GM12878 (cell line): ENCODE data around the gene KITLG. TPM values are rescaled to one million over a fixed set of nuclear protein-coding genes. Genes with fewer than 3 reads are reported as not detected.

ENCODE experiments used
- ATAC-seq: fragments of 200-7000 bp; cut with Tn5 transposase; 3 replicates; pipeline ENCODE4 v1.9.1; 2020; ENCODE audit warnings: mild to moderate bottlenecking, moderate library complexity
- BruUV-seq: library from RNA; stranded (reverse); fragments of 400-500 nt; replicated peaks from 2 replicates; lab custom pipeline; 2021; lab: Mats Ljungman, UMichigan
- CTCF ChIA-PET: fragments of 300-600 bp; sonication (Branson Sonifier 250); formaldehyde crosslinking; extraction: SDS; loops from one replicate; lab custom pipeline; 2021; ENCODE audit warnings: inconsistent platforms; lab: Yijun Ruan, JAX
- POLR2A ChIA-PET: fragments of 350-600 bp; formaldehyde crosslinking; extraction: SDS; loops from one replicate; lab custom pipeline; 2021; ENCODE audit warnings: inconsistent platforms; lab: Charles Lee
- RAD21 ChIA-PET: fragments of 300-600 bp; sonication (Branson Sonifier 250); formaldehyde crosslinking; loops from one replicate; lab custom pipeline; 2023; ENCODE audit warnings: antibody characterized with exemption; ENCODE audit not compliant: unreplicated experiment; lab: Charles Lee
- SMC1A ChIA-PET: fragments of 300-600 bp; sonication (Branson Sonifier 250); formaldehyde crosslinking; loops from one replicate; lab custom pipeline; 2023; ENCODE audit not compliant: unreplicated experiment, uncharacterized antibody; lab: Charles Lee
- DNase-seq: peaks from one replicate; pipeline ENCODE4 v3.0.0-alpha.2; 2011; ENCODE audit warnings: low read depth, low spot score
- FAIRE-seq: peaks from 3 replicates; lab custom pipeline; 2011; peaks lifted over from hg19 to GRCh38; lab: Jason Lieb, UNC
- H2AFZ ChIP-seq: 2 replicates; pipeline ENCODE4 v1.6.0; 2011; ENCODE audit warnings: low read depth, low read length, control low read depth; ENCODE audit not compliant: control insufficient read depth
- H3K27ac ChIP-seq: 2 replicates; pipeline ENCODE4 v1.5.1; 2011; ENCODE audit warnings: control low read depth; ENCODE audit not compliant: control insufficient read depth, insufficient read depth
- H3K27me3 ChIP-seq, 2 experiments: replicated peaks in 1 of 2; 2 replicates each; pipeline versions ENCODE4 v1.6.0 to v1.6.1; 2011; ENCODE audit warnings: low read length in 1 of 2; ENCODE audit not compliant: control insufficient read depth in 2 of 2, insufficient read depth in 2 of 2
- H3K36me3 ChIP-seq, 2 experiments: 2 replicates each; pipeline ENCODE4 v1.5.1; 2011; ENCODE audit warnings: low read length in 1 of 2; ENCODE audit not compliant: control insufficient read depth in 2 of 2, insufficient read depth in 2 of 2
- H3K4me1 ChIP-seq: 2 replicates; pipeline ENCODE4 v1.6.1; 2011; ENCODE audit warnings: mild to moderate bottlenecking, low read length, moderate library complexity, mixed read lengths; ENCODE audit not compliant: control insufficient read depth, insufficient read depth
- H3K4me2 ChIP-seq: 2 replicates; pipeline ENCODE4 v1.6.0; 2011; ENCODE audit warnings: control low read depth; ENCODE audit not compliant: control insufficient read depth, insufficient read depth
- H3K4me3 ChIP-seq: fragments of 200-600 bp; sonication (generic); 2 replicates; pipeline ENCODE4 v1.5.1; 2016
- H3K79me2 ChIP-seq: 2 replicates; pipeline ENCODE4 v1.6.0; 2011; ENCODE audit warnings: low read length; ENCODE audit not compliant: control insufficient read depth, insufficient read depth
- H3K9ac ChIP-seq: 2 replicates; pipeline ENCODE4 v1.8.0; 2011; ENCODE audit warnings: low read length, control low read depth, mixed read lengths; ENCODE audit not compliant: control insufficient read depth, insufficient read depth
- H3K9me3 ChIP-seq: replicated peaks from 3 replicates; pipeline ENCODE4 v1.5.1; 2011; ENCODE audit warnings: mild to moderate bottlenecking, low read length; ENCODE audit not compliant: control insufficient read depth, insufficient read depth
- H4K20me1 ChIP-seq: 2 replicates; pipeline ENCODE4 v1.6.0; 2011; ENCODE audit not compliant: control insufficient read depth, insufficient read depth
- BRCA1 ChIP-seq: IDR thresholded peaks from 2 replicates; pipeline ENCODE4 v1.6.1; 2011; ENCODE audit warnings: low read depth, low read length, improper control_type of control experiment
- CHD1 ChIP-seq: IDR thresholded peaks from 2 replicates; pipeline ENCODE4 v1.6.1; 2012; ENCODE audit warnings: low read depth, low read length, improper control_type of control experiment
- E4F1 ChIP-seq: fragments of 450-650 bp; IDR thresholded peaks from 2 replicates; pipeline ENCODE4 v1.6.1; 2018; ENCODE audit warnings: borderline replicate concordance, mild to moderate bottlenecking; ENCODE audit not compliant: partially characterized antibody
- HDGF ChIP-seq: fragments of 450-650 bp; IDR thresholded peaks from 2 replicates; pipeline ENCODE4 v1.6.1; 2016; ENCODE audit warnings: antibody characterized with exemption
- KLF5 ChIP-seq: fragments of 450-650 bp; IDR thresholded peaks from 2 replicates; pipeline ENCODE4 v1.6.1; 2014; ENCODE audit warnings: mild to moderate bottlenecking; ENCODE audit not compliant: partially characterized antibody
- MEF2A ChIP-seq: IDR thresholded peaks from 2 replicates; pipeline ENCODE4 v1.6.1; 2011; ENCODE audit warnings: low read depth, mild to moderate bottlenecking, low read length, moderate library complexity; ENCODE audit not compliant: insufficient read depth
- NFYA ChIP-seq: IDR thresholded peaks from 2 replicates; pipeline ENCODE4 v1.6.1; 2011; ENCODE audit warnings: low read depth, mild to moderate bottlenecking, low read length, improper control_type of control experiment, borderline replicate concordance
- NFYB ChIP-seq: IDR thresholded peaks from 2 replicates; pipeline ENCODE4 v1.6.1; 2011; ENCODE audit warnings: low read depth, mild to moderate bottlenecking, low read length, improper control_type of control experiment, moderate library complexity; ENCODE audit not compliant: insufficient read depth
- NR2C1 ChIP-seq: fragments of 450-650 bp; IDR thresholded peaks from 2 replicates; pipeline ENCODE4 v1.6.1; 2017; ENCODE audit warnings: antibody characterized with exemption, mild to moderate bottlenecking, moderate library complexity
- NR2F1 ChIP-seq: fragments of 450-650 bp; conservative IDR thresholded peaks from 2 replicates; pipeline ENCODE4 v1.6.1; 2017; ENCODE audit warnings: mild to moderate bottlenecking
- RCOR1 ChIP-seq: conservative IDR thresholded peaks from 2 replicates; pipeline ENCODE4 v1.6.1; 2012; ENCODE audit warnings: low read depth, low read length, improper control_type of control experiment
- SREBF1 ChIP-seq: IDR thresholded peaks from 2 replicates; pipeline ENCODE4 v1.6.1; 2012; ENCODE audit warnings: mild to moderate bottlenecking, low read length
- TAF1 ChIP-seq: IDR thresholded peaks from 2 replicates; pipeline ENCODE4 v1.6.1; 2011; ENCODE audit warnings: mild to moderate bottlenecking, low read depth, low read length, borderline replicate concordance
- YBX1 ChIP-seq: fragments of 450-650 bp; IDR thresholded peaks from 2 replicates; pipeline ENCODE4 v1.6.1; 2016; ENCODE audit warnings: antibody characterized with exemption
- ZNF384 ChIP-seq: IDR thresholded peaks from 2 replicates; pipeline ENCODE4 v1.6.1; 2012; ENCODE audit warnings: low read depth, mild to moderate bottlenecking, low read length, improper control_type of control experiment, borderline replicate concordance
- WGBS: methylation state at CpG from one replicate; pipeline ENCODE4 v1.1.6; 2016; ENCODE audit warnings: low lambda C conversion rate; ENCODE audit not compliant: insufficient replicate concordance, insufficient coverage; ENCODE audit errors: missing lambda C conversion rate; 5-methylcytosine and 5-hydroxymethylcytosine counted together
- in situ Hi-C: fragments of 300-500 bp; cut with MboI; formaldehyde crosslinking; loops from 9 replicates; pipeline ENCODE4 v1.14.3; 2018; ENCODE audit warnings: mixed read lengths
- intact Hi-C: fragments of 100-400 bp; cut with micrococcal nuclease; formaldehyde crosslinking; loops from one replicate; pipeline ENCODE4 v1.14.2; 2022; ENCODE audit not compliant: unreplicated experiment
- polyA plus RNA-seq, 11 experiments: library from polyadenylated mRNA; depleted of rRNA in 4 of 11; unstranded in 6 of 11; stranded (reverse) in 5 of 11; fragments of >200 nt; fragmentation: Nextera tagmentation in 4 of 11; fragmentation: Illumina TruSeq in 1 of 11; extraction: Ambion mirVana in 4 of 11; extraction: Trizol in 1 of 11; gene quantifications; 1 replicate in 1 of 11; 2 replicates in 10 of 11; pipeline versions ENCODE4 v1.2.1 to v1.2.3, GENCODE V29; 2011 to 2016; ENCODE audit warnings: inconsistent platforms in 2 of 11, missing spikeins in 2 of 11, low read depth in 1 of 11
- total RNA-seq, 4 experiments: library from RNA; depleted of rRNA in 3 of 4; stranded (reverse); fragments of >200 nt in 3 of 4; fragmentation: Illumina TruSeq in 1 of 4; extraction: Trizol in 1 of 4; gene quantifications; 2 replicates each; pipeline versions ENCODE4 v1.2.1 to v1.2.3, GENCODE V29; 2013 to 2021

KITLG gene
- total and polyA plus RNA-seq, 10 of the 15 experiments (the other 5 are each of a cell fraction or from before 2014, with no cell fraction given), result 0.02 to 0.51 (median 0.09) TPM; not detected in 1

- RAD21 ChIA-PET, result no interaction called here
- 15% methylated on average over 2 of the region's 2 CpGs for WGBS
- in situ Hi-C loops, result no loop called here
Observed at GRCh38 chr12:88585077-88585476, 4.8 kb upstream of the KITLG start.

GRCh38 chr12:88579601-88580050, 645 bp downstream of the KITLG start:
- peak overlapping the region; percentile 73 for H3K4me2 ChIP-seq
- BruUV-seq, result no TSS peak
- peaks cover 5 to 14% of the 10 kb centered on the region in 2 experiments for H3K27me3 ChIP-seq
- POLR2A ChIA-PET, result no interaction called here
- in situ Hi-C loops, result no loop called here
- CTCF ChIA-PET, result no interaction called here
- DNase-seq (no peak), ATAC-seq (peak; percentile 17)
- SMC1A ChIA-PET, result interaction anchor here (1.1 kb wide), 1 partner anchor 300 kb away, joined by 3 read pairs; no protein-coding TSS in a partner anchor
- RAD21 ChIA-PET, result no interaction called here
- no peaks in the 10 kb centered on the region for H3K9me3 ChIP-seq
- H3K9ac ChIP-seq, result no peak overlapping the region
- H2AFZ ChIP-seq, result no peak overlapping the region
- H3K4me3 ChIP-seq, result peak overlapping the region; percentile 50; the same call in 1 of the 2 replicates
- H3K27ac ChIP-seq, result no peak overlapping the region
- TF ChIP-seq YBX1, result no peak
- TF ChIP-seq NR2C1, result no peak
- no peak for TF ChIP-seq E4F1
- TF ChIP-seq BRCA1, result no peak
- no peak for TF ChIP-seq MEF2A
- TF ChIP-seq KLF5, result no peak
- TF ChIP-seq NFYA, result no peak
- TF ChIP-seq SREBF1, result no peak
- no peak for TF ChIP-seq CHD1
- TF ChIP-seq RCOR1, result no peak
- no peak for TF ChIP-seq TAF1
- TF ChIP-seq, all 136 proteins: peak for 0
- 26% methylated on average over 30 of the region's 30 CpGs for WGBS
- intact Hi-C loops, result loop anchor here (5.0 kb wide), 1 partner anchor 418 kb away; no protein-coding TSS in a partner anchor
- Histone ChIP-seq H3K36me3 (no peaks in the 10 kb centered on the region), H3K4me1 (no peaks in the 10 kb centered on the region), H4K20me1 (no peaks in the 10 kb centered on the region), H3K79me2 (no peaks in the 10 kb centered on the region)
- FAIRE-seq, result no peak

More at GRCh38 chr12:88585077-88585476, 4.8 kb upstream of the KITLG start:
- no peak overlapping the region for H3K4me3 ChIP-seq
- H3K79me2 ChIP-seq, result no peaks in the 10 kb centered on the region
- no peaks in the 10 kb centered on the region for H3K9me3 ChIP-seq
- DNase-seq (no peak), ATAC-seq (no peak), FAIRE-seq (no peak)
- peaks cover 2 to 3% of the 10 kb centered on the region in 2 experiments for H3K27me3 ChIP-seq
- no peaks in the 10 kb centered on the region for H3K36me3 ChIP-seq
- TF ChIP-seq NFYB (peak; percentile 53), ZNF384 (no peak), NR2F1 (no peak), HDGF (no peak)
- H3K9ac ChIP-seq, result no peak overlapping the region
- ChIA-PET POLR2A (no interaction called here), CTCF (no interaction called here), SMC1A (interaction anchor here (0.6 kb wide), 1 partner anchor 301 kb away, joined by 3 read pairs; no protein-coding TSS in a partner anchor)
- H4K20me1 ChIP-seq, result no peaks in the 10 kb centered on the region
- H3K27ac ChIP-seq, result no peak overlapping the region
- no peaks in the 10 kb centered on the region for H3K4me1 ChIP-seq
- H3K4me2 ChIP-seq, result no peak overlapping the region
- intact Hi-C loops, result no loop called here
- H2AFZ ChIP-seq, result no peak overlapping the region
- no TSS peak for BruUV-seq
